GM23248 (cell line): Measurements from ENCODE around the gene RMI2. TPM values are rescaled to one million over a fixed set of nuclear protein-coding genes. Genes with fewer than 3 reads are reported as not detected.

ENCODE experiments used
- DNase-seq: peaks from one replicate; pipeline ENCODE4 v3.0.0-alpha.2; 2015
- H2AFZ ChIP-seq: fragments of 200-600 bp; sonication (generic); 2 replicates; pipeline ENCODE4 v1.6.1; 2016; ENCODE audit warnings: antibody characterized with exemption
- H3F3A ChIP-seq: fragments of 200-600 bp; sonication (generic); 2 replicates; pipeline ENCODE4 v1.6.1; 2016; ENCODE audit warnings: mild to moderate bottlenecking, antibody characterized with exemption, mixed run types; ENCODE audit not compliant: insufficient read depth
- H3K27ac ChIP-seq: fragments of 200-600 bp; sonication (generic); 2 replicates; pipeline ENCODE4 v1.5.1; 2016; ENCODE audit warnings: mild to moderate bottlenecking
- H3K27me3 ChIP-seq: fragments of 200-600 bp; sonication (generic); replicated peaks from 2 replicates; pipeline ENCODE4 v1.6.1; 2016; ENCODE audit warnings: mild to moderate bottlenecking; ENCODE audit not compliant: insufficient read depth
- H3K36me3 ChIP-seq: fragments of 200-600 bp; sonication (generic); 2 replicates; pipeline ENCODE4 v1.6.1; 2016; ENCODE audit warnings: low read depth, mild to moderate bottlenecking
- H3K4me1 ChIP-seq: fragments of 200-600 bp; sonication (generic); 2 replicates; pipeline ENCODE4 v1.6.1; 2016; ENCODE audit warnings: mild to moderate bottlenecking; ENCODE audit not compliant: insufficient read depth
- H3K4me2 ChIP-seq: fragments of 200-600 bp; sonication (generic); one replicate; pipeline ENCODE4 v1.6.1; 2016; ENCODE audit warnings: mild to moderate bottlenecking; ENCODE audit not compliant: unreplicated experiment
- H3K4me3 ChIP-seq: fragments of 200-600 bp; sonication (generic); 2 replicates; pipeline ENCODE4 v1.5.1; 2016; ENCODE audit warnings: mild to moderate bottlenecking
- H3K79me2 ChIP-seq: fragments of 200-600 bp; sonication (generic); 2 replicates; pipeline ENCODE4 v1.6.1; 2016; ENCODE audit warnings: mild to moderate bottlenecking; ENCODE audit not compliant: insufficient read depth
- H3K9ac ChIP-seq: fragments of 200-600 bp; sonication (generic); 2 replicates; pipeline ENCODE4 v1.6.1; 2016; ENCODE audit warnings: mild to moderate bottlenecking
- H3K9me2 ChIP-seq: fragments of 200-600 bp; sonication (generic); 2 replicates; pipeline ENCODE4 v1.6.1; 2016; ENCODE audit warnings: mixed run types, mild to moderate bottlenecking, moderate library complexity; ENCODE audit not compliant: insufficient read depth
- H3K9me3 ChIP-seq: fragments of 200-600 bp; sonication (generic); one replicate; pipeline ENCODE4 v1.6.1; 2017; ENCODE audit warnings: low read depth
- H4K20me1 ChIP-seq: fragments of 200-600 bp; sonication (generic); 2 replicates; pipeline ENCODE4 v1.6.0; 2016; ENCODE audit not compliant: insufficient read depth
- EZH2 ChIP-seq: fragments of 200-600 bp; sonication (generic); IDR thresholded peaks from 2 replicates; pipeline ENCODE4 v1.6.1; 2018; ENCODE audit warnings: antibody characterized with exemption, mild to moderate bottlenecking; ENCODE audit not compliant: insufficient read depth, poor library complexity, severe bottlenecking
- EZH2phosphoT487 ChIP-seq: fragments of 200-600 bp; sonication (generic); IDR thresholded peaks from 2 replicates; pipeline ENCODE4 v1.6.1; 2018; ENCODE audit warnings: antibody characterized with exemption, moderate library complexity, mild to moderate bottlenecking, low read depth; ENCODE audit not compliant: insufficient read depth
- WGBS, 2 experiments: methylation state at CpG; one replicate each; pipeline ENCODE4 v1.1.6; 2015 to 2017; ENCODE audit warnings: low lambda C conversion rate in 2 of 2, low coverage in 1 of 2; ENCODE audit errors: missing lambda C conversion rate in 2 of 2; 5-methylcytosine and 5-hydroxymethylcytosine counted together
- in situ Hi-C: fragments of 300-500 bp; cut with MboI; formaldehyde crosslinking; loops from 2 replicates; pipeline ENCODE4 v1.15.0; 2020
- polyA plus RNA-seq: library from polyadenylated mRNA; unstranded; fragments of >200 nt; fragmentation: Nextera tagmentation; extraction: Ambion mirVana; gene quantifications from 2 replicates; pipeline ENCODE4 v1.2.1, GENCODE V29; 2016
- total RNA-seq: library from RNA; depleted of rRNA; stranded (reverse); fragments of >200 nt; shearing (Covaris generic); gene quantifications from 2 replicates; pipeline ENCODE4 v1.2.3, GENCODE V29; 2014

RMI2 gene
- total and polyA plus RNA-seq, 2 experiments from 2014 or later: 8.5 to 11.9 TPM

DNA sequence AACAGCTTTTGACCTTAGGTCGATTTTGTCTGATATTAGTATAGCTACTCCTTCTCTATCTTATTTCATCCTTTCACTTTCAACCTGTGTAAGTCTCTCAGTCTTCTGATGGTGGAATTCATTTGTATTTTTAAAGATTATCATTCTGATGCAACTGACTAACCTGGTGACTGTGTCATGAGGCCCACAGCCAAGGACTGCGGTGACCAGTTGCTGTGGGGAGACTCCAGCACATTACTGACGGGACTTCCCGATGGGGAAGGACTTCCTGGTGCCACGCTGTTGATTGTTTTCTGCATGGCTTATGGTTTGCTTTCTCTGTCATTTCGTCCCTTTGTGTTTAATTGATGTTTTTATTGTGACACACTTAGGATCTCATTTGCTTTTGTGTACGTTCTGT, 34.2 kb downstream of the RMI2 start:
- H3K9ac ChIP-seq: no peak overlapping the region
- in situ Hi-C loops: loop anchor here (10.0 kb wide), 1 partner anchor 415 kb away; no protein-coding TSS in a partner anchor
- DNase-seq: peak; percentile 43
- H2AFZ ChIP-seq: no peak overlapping the region
- no peaks in the 10 kb centered on the region for H3K27me3 ChIP-seq
- no peaks in the 10 kb centered on the region for H3K9me2 ChIP-seq
- H3K4me3 ChIP-seq: no peak overlapping the region
- no peak overlapping the region for H3K27ac ChIP-seq
- 84 to 91% methylated on average over 7 of the region's 7 CpGs for WGBS, 2 experiments
- H4K20me1 ChIP-seq: no peaks in the 10 kb centered on the region
- TF ChIP-seq EZH2phosphoT487 (no peak), EZH2 (no peak)
- H3F3A ChIP-seq: peaks cover 20% of the 10 kb centered on the region
- no peaks in the 10 kb centered on the region for H3K79me2 ChIP-seq
- no peaks in the 10 kb centered on the region for H3K9me3 ChIP-seq
- H3K4me1 ChIP-seq: peaks cover 14% of the 10 kb centered on the region
- H3K4me2 ChIP-seq: no peak overlapping the region
- H3K36me3 ChIP-seq: no peaks in the 10 kb centered on the region

DNA sequence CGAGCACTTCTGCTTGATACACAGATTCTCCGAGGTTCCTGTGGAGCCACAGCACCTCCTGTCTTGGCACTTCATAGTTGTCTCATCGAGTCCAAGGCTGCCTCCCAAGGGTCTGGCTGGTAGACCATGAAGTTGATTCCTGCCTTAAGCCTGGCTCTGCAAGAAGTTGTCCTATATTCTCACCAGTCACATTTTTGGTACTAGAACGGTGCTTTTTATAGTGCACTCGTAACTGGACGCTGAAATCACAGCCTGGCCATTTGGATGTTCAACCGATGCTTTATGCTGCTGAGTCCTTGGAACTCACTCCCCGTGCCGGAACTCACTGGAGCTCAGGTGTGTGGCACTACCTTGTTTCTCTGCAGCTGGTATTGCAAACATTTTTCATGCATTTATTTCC, 35.6 kb downstream of the RMI2 start:
- Histone ChIP-seq H3K9ac (no peak overlapping the region), H3K27ac (no peak overlapping the region), H3K4me2 (no peak overlapping the region), H3F3A (peaks cover 20% of the 10 kb centered on the region), H3K9me3 (no peaks in the 10 kb centered on the region), H2AFZ (no peak overlapping the region), H3K27me3 (no peaks in the 10 kb centered on the region), H3K79me2 (no peaks in the 10 kb centered on the region), H3K4me1 (peaks cover 14% of the 10 kb centered on the region), H4K20me1 (no peaks in the 10 kb centered on the region), H3K9me2 (no peaks in the 10 kb centered on the region), H3K36me3 (no peaks in the 10 kb centered on the region), H3K4me3 (no peak overlapping the region)
- DNase-seq: no peak
- in situ Hi-C loops: no loop called here
- TF ChIP-seq EZH2phosphoT487: no peak
- TF ChIP-seq EZH2: no peak
- 81 to 83% methylated on average over 9 of the region's 9 CpGs for WGBS, 2 experiments

DNA sequence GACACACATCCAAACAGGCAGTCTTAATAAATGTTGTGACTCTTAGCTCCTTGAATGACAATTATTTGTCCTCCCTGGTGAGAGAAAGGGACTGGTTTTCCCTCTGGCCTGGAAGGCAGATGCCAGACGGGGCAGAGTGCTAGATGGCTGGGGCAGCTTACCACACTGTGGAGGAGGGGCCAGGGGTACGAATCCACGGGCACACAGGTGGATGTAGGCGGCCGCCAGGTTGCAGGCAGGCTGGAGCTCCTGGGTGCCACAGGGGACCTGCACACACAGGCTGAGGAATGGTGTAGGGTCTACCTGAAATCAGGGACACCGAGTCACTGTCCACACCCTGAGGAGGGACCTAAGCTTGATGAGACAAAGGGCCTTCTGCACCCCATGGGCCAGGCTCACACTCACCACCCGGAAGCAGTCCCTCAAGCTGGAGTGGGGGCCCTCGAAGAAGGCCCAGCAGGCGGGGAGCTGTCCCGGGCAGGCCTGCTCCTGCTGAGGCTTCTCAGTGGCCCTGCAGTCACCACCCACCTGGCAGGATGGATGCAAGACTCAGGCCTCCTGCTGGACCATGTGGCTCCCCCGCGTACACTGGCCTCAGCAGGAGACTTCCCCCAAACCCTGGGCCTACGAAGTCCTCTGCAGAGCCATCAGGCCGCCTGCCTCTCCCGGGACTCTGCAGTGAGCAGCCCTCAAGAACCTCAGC, 38.4 kb downstream of the RMI2 start:
- no peaks in the 10 kb centered on the region for H3K4me1 ChIP-seq
- no peak for DNase-seq
- in situ Hi-C loops: no loop called here
- H3K9me3 ChIP-seq: no peaks in the 10 kb centered on the region
- H3K27ac ChIP-seq: no peak overlapping the region
- no peaks in the 10 kb centered on the region for H3K36me3 ChIP-seq
- no peaks in the 10 kb centered on the region for H3K27me3 ChIP-seq
- no peak overlapping the region for H3K4me3 ChIP-seq
- H3F3A ChIP-seq: peaks cover under 1% of the 10 kb centered on the region; the same call in 1 of the 2 replicates
- no peaks in the 10 kb centered on the region for H4K20me1 ChIP-seq
- WGBS, 2 experiments: 89 to 93% methylated on average over 13 to 15 of the region's 15 CpGs
- no peak for TF ChIP-seq EZH2
- TF ChIP-seq EZH2phosphoT487: no peak
- H2AFZ ChIP-seq: no peak overlapping the region
- no peak overlapping the region for H3K9ac ChIP-seq
- H3K79me2 ChIP-seq: no peaks in the 10 kb centered on the region
- no peak overlapping the region for H3K4me2 ChIP-seq
- no peaks in the 10 kb centered on the region for H3K9me2 ChIP-seq

DNA sequence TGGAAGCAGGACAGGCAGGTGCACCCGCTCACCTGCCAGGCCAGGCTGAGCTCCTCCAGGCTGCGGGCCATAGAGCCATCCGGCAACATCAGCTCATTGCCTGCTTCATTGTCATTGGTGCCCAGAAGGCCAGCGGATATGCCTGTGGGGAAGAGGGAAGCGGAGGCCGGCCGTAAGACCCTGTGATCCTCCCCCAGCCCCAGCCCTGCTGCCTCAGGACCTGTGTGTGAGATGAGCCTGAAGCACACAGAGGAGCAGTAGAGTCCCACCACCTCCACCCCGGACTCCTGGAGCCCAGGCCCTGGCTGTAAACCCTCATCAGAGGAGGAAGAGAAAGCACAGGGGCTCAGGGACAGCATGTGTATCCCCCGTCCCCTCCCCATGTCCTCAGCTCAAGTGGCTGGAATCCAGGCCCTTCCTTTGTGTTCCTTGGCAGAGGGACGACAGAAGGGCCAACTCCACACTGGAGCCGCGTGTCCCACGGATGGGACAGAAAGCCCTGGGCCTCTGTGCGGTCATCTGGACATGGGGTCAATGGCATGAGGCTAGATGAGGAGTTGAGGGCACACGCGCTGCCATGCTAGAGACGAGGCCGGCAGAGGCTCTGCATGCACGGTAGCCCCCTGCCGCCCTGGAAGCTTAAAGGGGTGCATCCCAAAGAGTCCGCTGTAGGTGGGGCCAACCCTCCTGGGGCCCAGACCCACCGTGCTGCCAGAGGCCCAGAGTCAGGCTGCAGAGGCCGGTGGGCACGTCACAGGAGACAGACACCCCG, 39.1 kb downstream of the RMI2 start:
- TF ChIP-seq EZH2: no peak
- no peak for TF ChIP-seq EZH2phosphoT487
- H2AFZ ChIP-seq: no peak overlapping the region
- in situ Hi-C loops: no loop called here

More for the DNA sequence above, 39.1 kb downstream of the RMI2 start:
- no peaks in the 10 kb centered on the region for H3K9me3 ChIP-seq
- no peaks in the 10 kb centered on the region for H3K79me2 ChIP-seq
- no peaks in the 10 kb centered on the region for H3K36me3 ChIP-seq
- 87% methylated on average over 20 to 23 of the region's 25 CpGs for WGBS, 2 experiments
- H3K9ac ChIP-seq: no peak overlapping the region
- H3K4me3 ChIP-seq: no peak overlapping the region
- H3K27ac ChIP-seq: no peak overlapping the region
- H4K20me1 ChIP-seq: no peaks in the 10 kb centered on the region
- H3K27me3 ChIP-seq: no peaks in the 10 kb centered on the region
- H3K4me1 ChIP-seq: no peaks in the 10 kb centered on the region
- no peak for DNase-seq
- no peaks in the 10 kb centered on the region for H3K9me2 ChIP-seq
- H3F3A ChIP-seq: no peaks in the 10 kb centered on the region
- H3K4me2 ChIP-seq: no peak overlapping the region
